ENCODE data around the gene GSTP1.
A peak's percentile ranks its signal among the peaks of the same experiment; 100 is the strongest.
"Not testable (repeated sequence)": the region's sequence is repeated elsewhere in the genome, so short reads cannot be mapped to it uniquely, and the experiment has no call there.

Gene GSTP1

DNA sequence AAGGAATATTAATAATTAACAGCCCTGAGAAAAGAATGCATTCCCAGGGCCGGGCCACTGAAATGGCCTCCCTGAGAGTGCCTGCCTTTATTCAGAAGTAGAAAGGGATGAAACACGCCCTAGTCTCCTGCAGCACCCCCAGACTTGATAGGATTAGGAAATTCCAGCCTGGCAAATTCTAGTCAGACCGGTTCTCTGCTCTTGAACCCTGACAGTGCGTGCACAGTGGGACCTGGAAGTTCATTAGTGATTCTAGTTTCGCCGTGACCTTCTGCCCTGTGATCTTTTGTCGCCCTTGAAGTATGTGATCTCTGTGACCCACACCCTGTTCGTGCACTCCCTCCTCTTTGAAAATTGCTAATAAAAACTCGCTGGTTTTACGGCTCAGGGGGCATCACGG, 2.1 kb upstream of the GSTP1 start:
- TF ChIP-seq ZNF274 (IDR thresholded peaks at IDR 0.05; ENCODE audit: low read depth, low read length) = no peak
- no peak overlapping the region for H3K4me3 ChIP-seq (ENCODE audit: low read length)

DNA sequence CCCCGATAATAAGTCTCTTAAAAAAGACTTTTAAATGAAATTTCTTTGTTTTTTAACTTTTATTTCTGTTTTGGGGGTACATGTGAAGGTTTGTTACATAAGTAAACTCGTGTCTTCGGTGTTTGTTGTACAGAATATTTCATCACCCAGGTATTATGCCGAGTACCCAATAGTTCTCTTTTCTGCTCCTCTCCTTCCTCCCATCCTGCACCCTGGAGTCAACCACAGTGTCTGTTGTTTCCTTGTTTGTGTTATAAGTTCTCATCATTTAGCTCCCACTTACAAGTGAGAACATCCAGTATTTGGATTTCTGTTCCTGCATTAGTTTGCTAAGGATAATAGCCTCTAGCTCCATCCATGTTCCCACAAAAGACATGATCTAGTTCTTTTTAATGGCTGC, 1.6 kb upstream of the GSTP1 start:
- no peak overlapping the region for H3K4me3 ChIP-seq (ENCODE audit: low read length)

DNA sequence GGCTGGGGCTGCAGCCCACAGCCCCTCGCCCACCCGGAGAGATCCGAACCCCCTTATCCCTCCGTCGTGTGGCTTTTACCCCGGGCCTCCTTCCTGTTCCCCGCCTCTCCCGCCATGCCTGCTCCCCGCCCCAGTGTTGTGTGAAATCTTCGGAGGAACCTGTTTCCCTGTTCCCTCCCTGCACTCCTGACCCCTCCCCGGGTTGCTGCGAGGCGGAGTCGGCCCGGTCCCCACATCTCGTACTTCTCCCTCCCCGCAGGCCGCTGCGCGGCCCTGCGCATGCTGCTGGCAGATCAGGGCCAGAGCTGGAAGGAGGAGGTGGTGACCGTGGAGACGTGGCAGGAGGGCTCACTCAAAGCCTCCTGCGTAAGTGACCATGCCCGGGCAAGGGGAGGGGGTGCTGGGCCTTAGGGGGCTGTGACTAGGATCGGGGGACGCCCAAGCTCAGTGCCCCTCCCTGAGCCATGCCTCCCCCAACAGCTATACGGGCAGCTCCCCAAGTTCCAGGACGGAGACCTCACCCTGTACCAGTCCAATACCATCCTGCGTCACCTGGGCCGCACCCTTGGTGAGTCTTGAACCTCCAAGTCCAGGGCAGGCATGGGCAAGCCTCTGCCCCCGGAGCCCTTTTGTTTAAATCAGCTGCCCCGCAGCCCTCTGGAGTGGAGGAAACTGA, 731 bp downstream of the GSTP1 start:
- no peak for TF ChIP-seq ZNF274 (IDR thresholded peaks at IDR 0.05; ENCODE audit: low read depth, low read length)
- H3K4me3 ChIP-seq (ENCODE audit: low read length) = peak overlapping the region; percentile 71

More for the DNA sequence above, 1.6 kb upstream of the GSTP1 start:
- no peak for TF ChIP-seq ZNF274 (IDR thresholded peaks at IDR 0.05; ENCODE audit: low read depth, low read length)

DNA sequence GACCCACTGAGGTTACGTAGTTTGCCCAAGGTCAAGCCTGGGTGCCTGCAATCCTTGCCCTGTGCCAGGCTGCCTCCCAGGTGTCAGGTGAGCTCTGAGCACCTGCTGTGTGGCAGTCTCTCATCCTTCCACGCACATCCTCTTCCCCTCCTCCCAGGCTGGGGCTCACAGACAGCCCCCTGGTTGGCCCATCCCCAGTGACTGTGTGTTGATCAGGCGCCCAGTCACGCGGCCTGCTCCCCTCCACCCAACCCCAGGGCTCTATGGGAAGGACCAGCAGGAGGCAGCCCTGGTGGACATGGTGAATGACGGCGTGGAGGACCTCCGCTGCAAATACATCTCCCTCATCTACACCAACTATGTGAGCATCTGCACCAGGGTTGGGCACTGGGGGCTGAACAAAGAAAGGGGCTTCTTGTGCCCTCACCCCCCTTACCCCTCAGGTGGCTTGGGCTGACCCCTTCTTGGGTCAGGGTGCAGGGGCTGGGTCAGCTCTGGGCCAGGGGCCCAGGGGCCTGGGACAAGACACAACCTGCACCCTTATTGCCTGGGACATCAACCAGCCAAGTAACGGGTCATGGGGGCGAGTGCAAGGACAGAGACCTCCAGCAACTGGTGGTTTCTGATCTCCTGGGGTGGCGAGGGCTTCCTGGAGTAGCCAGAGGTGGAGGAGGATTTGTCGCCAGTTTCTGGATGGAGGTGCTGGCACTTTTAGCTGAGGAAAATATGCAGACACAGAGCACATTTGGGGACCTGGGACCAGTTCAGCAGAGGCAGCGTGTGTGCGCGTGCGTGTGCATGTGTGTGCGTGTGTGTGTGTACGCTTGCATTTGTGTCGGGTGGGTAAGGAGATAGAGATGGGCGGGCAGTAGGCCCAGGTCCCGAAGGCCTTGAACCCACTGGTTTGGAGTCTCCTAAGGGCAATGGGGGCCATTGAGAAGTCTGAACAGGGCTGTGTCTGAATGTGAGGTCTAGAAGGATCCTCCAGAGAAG, 1.6 kb downstream of the GSTP1 start:
- no peak for TF ChIP-seq ZNF274 (IDR thresholded peaks at IDR 0.05; ENCODE audit: low read depth, low read length)
- H3K4me3 ChIP-seq (ENCODE audit: low read length) = peak overlapping the region; percentile 71; the same call in 1 of the 2 replicates

DNA sequence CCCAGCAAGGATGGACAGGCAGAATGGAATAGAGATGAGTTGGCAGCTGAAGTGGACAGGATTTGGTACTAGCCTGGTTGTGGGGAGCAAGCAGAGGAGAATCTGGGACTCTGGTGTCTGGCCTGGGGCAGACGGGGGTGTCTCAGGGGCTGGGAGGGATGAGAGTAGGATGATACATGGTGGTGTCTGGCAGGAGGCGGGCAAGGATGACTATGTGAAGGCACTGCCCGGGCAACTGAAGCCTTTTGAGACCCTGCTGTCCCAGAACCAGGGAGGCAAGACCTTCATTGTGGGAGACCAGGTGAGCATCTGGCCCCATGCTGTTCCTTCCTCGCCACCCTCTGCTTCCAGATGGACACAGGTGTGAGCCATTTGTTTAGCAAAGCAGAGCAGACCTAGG, 2.3 kb downstream of the GSTP1 start:
- H3K4me3 ChIP-seq (ENCODE audit: low read length) = peak overlapping the region; percentile 71; the same call in 1 of the 2 replicates
- no peak for TF ChIP-seq ZNF274 (IDR thresholded peaks at IDR 0.05; ENCODE audit: low read depth, low read length)

DNA sequence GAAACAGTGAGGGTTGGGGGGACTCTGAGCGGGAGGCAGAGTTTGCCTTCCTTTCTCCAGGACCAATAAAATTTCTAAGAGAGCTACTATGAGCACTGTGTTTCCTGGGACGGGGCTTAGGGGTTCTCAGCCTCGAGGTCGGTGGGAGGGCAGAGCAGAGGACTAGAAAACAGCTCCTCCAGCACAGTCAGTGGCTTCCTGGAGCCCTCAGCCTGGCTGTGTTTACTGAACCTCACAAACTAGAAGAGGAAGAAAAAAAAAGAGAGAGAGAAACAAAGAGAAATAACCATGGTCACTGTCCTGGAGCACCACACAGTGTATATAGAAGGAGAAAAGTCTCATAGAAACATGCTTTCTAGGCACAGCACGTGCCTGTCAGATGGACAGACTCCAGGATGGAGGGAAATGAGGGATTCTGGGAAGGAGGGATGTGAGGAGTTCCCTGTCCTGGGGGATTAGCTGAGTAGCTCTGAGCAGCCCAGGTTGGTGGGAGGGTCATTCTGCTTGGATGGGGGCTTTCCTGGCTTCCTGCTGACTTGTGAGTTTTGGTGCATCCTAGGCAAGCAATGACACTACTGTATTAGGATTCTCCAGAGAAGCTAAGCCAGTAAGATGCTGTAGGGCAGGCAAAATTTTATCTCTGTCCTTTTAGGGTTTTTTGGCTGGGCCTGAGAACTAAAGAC, 3.1 kb downstream of the GSTP1 start:
- no peak for TF ChIP-seq ZNF274 (IDR thresholded peaks at IDR 0.05; ENCODE audit: low read depth, low read length)
- peak overlapping the region; percentile 6; the same call in 1 of the 2 replicates for H3K4me3 ChIP-seq (ENCODE audit: low read length)

DNA sequence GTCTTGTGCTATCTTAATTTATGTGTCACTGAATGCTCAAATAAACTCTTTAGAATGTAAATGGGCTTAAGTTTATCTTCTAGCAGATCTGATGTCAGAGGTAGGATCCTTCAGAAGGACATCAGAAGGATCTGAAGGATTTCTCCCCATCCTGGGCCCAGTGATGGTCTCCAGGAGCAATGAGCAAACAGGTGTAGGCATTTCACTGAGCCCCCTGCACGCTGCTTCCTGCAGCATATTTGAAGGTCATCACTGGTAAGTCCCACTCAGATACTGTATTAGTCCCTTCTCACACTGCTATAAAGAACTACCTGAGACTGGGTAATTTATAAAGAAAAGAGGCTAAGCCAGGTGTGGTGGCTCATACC, 4.5 kb downstream of the GSTP1 start:
- H3K4me3 ChIP-seq (ENCODE audit: low read length) = no peak overlapping the region; the same call in 1 of the 2 replicates
- TF ChIP-seq ZNF274 (IDR thresholded peaks at IDR 0.05; ENCODE audit: low read depth, low read length) = no peak

DNA sequence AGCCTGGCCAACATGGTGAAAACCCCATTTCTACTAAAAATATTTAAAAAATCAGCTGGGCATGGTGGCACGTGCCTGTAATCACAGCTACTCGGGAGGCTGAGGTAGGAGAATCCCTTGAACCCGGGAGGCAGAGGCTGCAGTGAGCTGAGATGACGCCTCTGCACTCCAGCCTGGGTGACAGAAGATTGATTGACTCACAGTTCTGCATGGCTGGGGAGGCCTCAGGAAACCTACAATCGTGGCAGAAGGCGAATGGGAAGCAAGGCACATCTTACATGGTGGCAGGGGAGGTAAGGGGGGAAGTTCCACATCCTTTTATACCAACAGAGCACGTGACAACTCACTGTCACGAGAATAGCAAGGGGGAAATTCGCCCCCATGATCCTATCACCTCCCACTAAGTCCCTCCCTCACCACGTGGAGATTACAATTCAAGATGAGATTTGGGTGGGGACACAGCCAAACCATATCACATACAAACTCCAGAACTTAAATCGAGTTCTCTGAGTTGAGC, 5.3 kb downstream of the GSTP1 start:
- H3K4me3 ChIP-seq (ENCODE audit: low read length) = not testable (repeated sequence)

DNA sequence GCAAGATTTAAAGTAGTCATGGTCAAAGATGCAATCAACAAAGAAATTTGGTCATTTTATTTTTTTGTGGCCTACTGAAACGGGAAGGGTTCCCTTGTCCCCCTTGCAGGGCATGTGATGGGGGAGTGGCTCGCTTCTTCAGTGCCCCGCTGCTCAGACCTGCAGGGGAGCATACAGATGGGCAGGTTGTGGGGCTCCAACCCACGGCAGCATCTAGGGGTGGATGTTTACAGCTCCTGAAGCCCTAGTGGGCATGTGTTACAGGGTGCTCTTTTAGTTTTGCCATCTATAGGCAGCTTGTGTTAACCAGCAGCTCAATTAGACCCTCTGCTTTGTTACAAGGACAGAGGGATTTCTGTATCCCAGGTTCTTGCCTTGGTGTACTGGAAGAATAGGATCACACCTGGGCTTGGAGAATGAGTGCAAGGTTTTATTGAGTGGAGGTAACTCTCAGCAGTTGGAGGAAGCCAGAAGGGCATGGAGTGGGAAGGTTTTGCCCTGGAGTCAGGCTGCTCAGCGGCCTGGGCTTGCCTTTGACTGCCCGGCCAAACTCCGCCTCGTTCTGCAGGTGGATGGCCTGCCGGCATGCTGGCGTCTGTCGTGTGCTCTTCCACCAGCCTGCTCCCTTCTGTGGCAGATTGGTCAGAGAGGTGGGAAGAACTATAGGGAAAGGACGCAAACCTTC, 9.4 kb downstream of the GSTP1 start:
- H3K4me3 ChIP-seq (ENCODE audit: low read length) = no peak overlapping the region
- TF ChIP-seq ZNF274 (IDR thresholded peaks at IDR 0.05; ENCODE audit: low read depth, low read length) = no peak

DNA sequence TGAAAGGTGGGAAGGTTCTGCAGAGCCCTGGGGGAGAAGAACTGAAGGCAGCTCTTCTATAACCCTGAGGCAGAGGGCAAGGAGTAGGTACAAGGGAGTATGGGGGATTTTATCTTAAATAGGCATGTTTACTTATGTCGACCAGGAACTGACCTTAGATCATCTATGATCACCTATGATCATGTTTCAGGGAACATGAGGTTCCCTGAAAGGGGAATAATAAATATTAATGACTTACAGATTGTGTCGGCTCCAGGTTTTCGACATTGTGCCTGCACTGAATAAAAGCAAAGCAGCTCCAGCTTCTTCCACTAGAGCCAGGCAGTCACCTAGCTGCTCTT, 9.9 kb downstream of the GSTP1 start:
- TF ChIP-seq ZNF274 (IDR thresholded peaks at IDR 0.05; ENCODE audit: low read depth, low read length) = no peak

DNA sequence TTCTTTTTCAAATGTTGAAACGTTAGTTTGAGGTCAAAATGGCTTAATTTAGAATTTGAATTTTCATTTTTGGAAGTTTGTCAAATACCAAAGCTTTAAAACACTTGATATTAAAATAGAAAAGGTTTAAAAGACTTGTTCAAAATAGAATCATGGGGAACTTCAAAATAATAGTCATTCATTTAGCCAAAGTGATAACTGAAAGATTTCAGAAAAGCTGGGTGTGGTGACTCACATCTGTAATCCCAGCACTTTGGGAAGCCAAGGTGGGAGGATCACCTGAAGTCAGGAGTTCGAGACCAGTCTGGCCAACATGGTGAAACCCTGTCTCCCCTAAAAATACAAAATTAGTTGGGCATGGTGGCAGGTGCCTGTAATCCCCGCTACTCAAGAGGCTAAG, 10.9 kb downstream of the GSTP1 start:
- H3K4me3 ChIP-seq (ENCODE audit: low read length) = no peak overlapping the region
- TF ChIP-seq ZNF274 (IDR thresholded peaks at IDR 0.05; ENCODE audit: low read depth, low read length) = no peak

More for the DNA sequence above, 9.9 kb downstream of the GSTP1 start:
- no peak overlapping the region for H3K4me3 ChIP-seq (ENCODE audit: low read length)

DNA sequence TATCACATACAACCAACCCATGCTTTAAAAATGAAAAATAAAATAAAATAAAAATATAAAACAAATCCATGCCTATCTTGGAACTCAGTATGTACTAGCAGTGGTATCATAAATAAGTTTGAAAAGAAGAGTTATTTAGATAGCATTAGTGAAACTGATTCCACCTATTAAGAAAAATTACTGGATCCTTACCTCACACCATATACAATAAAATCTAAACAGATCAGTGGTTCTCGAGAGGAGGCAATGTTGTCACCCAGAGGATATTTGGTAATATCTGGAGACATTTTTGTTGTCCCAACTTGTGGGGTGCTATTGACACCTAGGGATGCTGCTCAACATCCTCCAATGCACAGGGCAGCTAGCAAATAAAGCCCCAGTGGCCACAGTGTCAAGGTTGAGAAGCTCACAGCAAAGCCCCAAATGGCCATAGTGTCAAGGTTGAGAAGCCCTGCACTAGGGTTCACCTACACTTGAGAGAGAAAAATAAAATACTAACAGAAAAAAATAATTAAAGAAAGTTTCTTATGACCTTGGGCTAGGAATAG, 13.2 kb downstream of the GSTP1 start:
- TF ChIP-seq ZNF274 (IDR thresholded peaks at IDR 0.05; ENCODE audit: low read depth, low read length) = no peak
- no peak overlapping the region for H3K4me3 ChIP-seq (ENCODE audit: low read length)

DNA sequence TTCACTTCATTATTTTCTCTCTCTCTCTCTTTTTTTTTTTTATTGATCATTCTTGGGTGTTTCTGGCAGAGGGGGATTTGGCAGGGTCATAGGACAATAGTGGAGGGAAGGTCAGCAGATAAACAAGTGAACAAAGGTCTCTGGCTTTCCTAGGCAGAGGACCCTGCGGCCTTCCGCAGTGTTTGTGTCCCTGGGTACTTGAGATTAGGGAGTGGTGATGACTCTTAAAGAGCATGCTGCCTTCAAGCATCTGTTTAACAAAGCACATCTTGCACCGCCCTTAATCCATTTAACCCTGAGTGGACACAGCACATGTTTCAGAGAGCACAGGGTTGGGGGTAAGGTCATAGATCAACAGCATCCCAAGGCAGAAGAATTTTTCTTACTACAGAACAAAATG, 13.8 kb downstream of the GSTP1 start:
- H3K4me3 ChIP-seq (ENCODE audit: low read length) = not testable (repeated sequence)

DNA sequence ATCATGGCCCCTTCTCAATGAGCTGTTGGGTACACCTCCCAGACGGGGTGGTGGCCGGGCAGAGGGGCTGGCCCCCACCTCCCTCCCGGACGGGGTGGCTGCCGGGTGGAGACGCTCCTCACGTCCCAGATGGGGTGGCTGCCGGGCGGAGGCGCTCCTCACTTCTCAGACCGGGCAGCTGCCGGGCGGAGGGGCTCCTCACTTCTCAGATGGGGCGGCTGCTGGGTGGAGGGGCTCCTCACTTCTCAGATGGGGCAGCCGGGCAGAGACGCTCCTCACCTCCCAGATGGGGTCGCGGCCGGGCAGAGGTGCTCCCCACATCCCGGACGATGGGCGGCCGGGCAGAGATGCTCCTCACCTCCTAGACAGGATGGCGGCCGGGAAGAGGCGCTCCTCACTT, 14.4 kb downstream of the GSTP1 start:
- not testable (repeated sequence) for H3K4me3 ChIP-seq (ENCODE audit: low read length)

Data from GM08714 (cell line).